K562 (cell line): ENCODE results near the gene MTHFSD.

Experiments used
- CHD1 ChIP-seq: fragments of 200-600 bp; sonication (generic); IDR thresholded peaks from one replicate; pipeline ENCODE4 v1.6.1; 2012; ENCODE audit warnings: mild to moderate bottlenecking, moderate library complexity, low read length, inconsistent platforms
- CTBP1 ChIP-seq: fragments of 450-650 bp; IDR thresholded peaks from 2 replicates; pipeline ENCODE4 v1.6.1; 2016; ENCODE audit warnings: borderline replicate concordance
- GABPB1 ChIP-seq: sonication (generic); formaldehyde crosslinking; IDR thresholded peaks from 2 replicates; pipeline ENCODE4 v1.8.0; 2022; ENCODE audit warnings: mild to moderate bottlenecking, missing genetic modification reagents
- NFE2L1 ChIP-seq: fragments of 450-650 bp; IDR thresholded peaks from 2 replicates; pipeline ENCODE4 v1.6.1; 2016; ENCODE audit warnings: missing genetic modification characterization, low read depth, mild to moderate bottlenecking, missing compliant biosample characterization, moderate library complexity, borderline replicate concordance
- SMC3 ChIP-seq: conservative IDR thresholded peaks from 2 replicates; pipeline ENCODE4 v1.6.1; 2011; ENCODE audit warnings: low read depth, low read length, improper control_type of control experiment; ENCODE audit not compliant: insufficient read depth
- TBP ChIP-seq: optimal IDR thresholded peaks from 2 replicates; pipeline ENCODE3; 2011; ENCODE audit warnings: low read depth, low read length, improper control_type of control experiment
- ZNF263 ChIP-seq: sonication (generic); formaldehyde crosslinking; IDR thresholded peaks from 2 replicates; pipeline ENCODE4 v1.8.0; 2022; ENCODE audit warnings: mild to moderate bottlenecking, missing genetic modification reagents, borderline replicate concordance
- TF ChIP-seq, protein P1 (sequence below): sonication (generic); formaldehyde crosslinking; IDR thresholded peaks from 2 replicates; pipeline ENCODE4 v1.8.0; 2022; ENCODE audit warnings: mild to moderate bottlenecking, low read depth, missing genetic modification reagents
- TF ChIP-seq, protein P2 (sequence below), 3 experiments: IDR thresholded peaks in 2 of 3; conservative IDR thresholded peaks in 1 of 3; 2 replicates each; pipeline ENCODE4 v1.5.1; 2011 to 2012; ENCODE audit warnings: low read length in 3 of 3, mild to moderate bottlenecking in 3 of 3, control low read depth in 2 of 3, improper control_type of control experiment in 1 of 3, inconsistent platforms in 1 of 3, low read depth in 1 of 3, mixed read lengths in 1 of 3, moderate library complexity in 1 of 3; ENCODE audit not compliant: insufficient read depth in 2 of 3
- TF ChIP-seq, protein P3 (sequence below), 2 experiments: fragments of 450-650 bp in 1 of 2; sonication (generic) in 1 of 2; formaldehyde crosslinking in 1 of 2; IDR thresholded peaks; 2 replicates each; pipeline versions ENCODE4 v1.7.1 to v1.9.0; 2016 to 2022; ENCODE audit warnings: inconsistent platforms in 1 of 2, mild to moderate bottlenecking in 1 of 2, missing genetic modification reagents in 1 of 2
- TF ChIP-seq, protein P4 (sequence below), 2 experiments: fragments of 200-800 bp in 1 of 2; sonication (Bioruptor generic) in 1 of 2; sonication (generic) in 1 of 2; formaldehyde crosslinking in 1 of 2; IDR thresholded peaks in 1 of 2; conservative IDR thresholded peaks in 1 of 2; 2 replicates each; pipeline versions ENCODE4 v1.5.0 to v1.6.1; 2016 to 2020; ENCODE audit warnings: missing compliant biosample characterization in 1 of 2, missing genetic modification characterization in 1 of 2, missing genetic modification reagents in 1 of 2
- TF ChIP-seq, protein P5 (sequence below): IDR thresholded peaks from 2 replicates; pipeline ENCODE4 v1.6.1; 2011; ENCODE audit warnings: borderline replicate concordance, low read depth, mild to moderate bottlenecking, moderate library complexity, low read length; ENCODE audit not compliant: insufficient read depth, poor library complexity, severe bottlenecking

DNA sequence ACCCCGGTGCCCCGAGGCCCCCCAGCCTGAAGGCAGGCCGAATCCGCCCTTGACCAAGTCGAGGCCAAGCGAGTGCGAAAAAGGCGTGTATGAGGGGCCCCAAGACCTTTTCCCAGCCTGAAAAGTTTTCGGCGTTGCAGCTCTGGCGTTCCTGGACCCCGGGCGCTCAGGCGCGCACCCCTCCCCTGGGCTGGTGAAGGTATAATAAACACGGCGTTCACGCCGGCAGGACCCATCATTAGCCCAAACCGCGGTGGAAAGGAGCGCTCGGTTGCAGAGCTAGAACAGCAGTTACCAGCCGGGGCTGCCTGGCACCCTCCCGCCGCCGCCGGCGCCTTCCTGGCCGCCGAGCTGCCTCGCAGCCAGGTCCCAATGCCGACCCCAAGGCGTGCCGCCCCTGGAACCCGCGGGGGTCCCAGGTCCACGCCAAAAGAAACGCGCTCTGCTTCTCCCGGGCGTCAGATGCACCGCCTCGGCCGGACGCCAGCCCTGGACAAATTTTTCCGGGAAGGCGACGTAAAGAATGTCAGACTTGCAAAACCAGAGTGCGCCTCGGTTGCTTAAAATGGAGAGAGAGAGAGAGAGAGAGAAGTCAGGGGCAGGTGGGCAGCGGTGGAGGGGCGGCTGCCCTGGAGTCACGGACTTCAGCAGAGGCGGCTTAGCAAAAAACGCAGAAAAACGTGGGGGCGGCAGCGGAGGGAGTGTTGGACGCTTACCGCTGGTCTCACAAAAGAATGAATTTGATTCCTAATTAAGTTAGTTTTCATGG, 56.2 kb downstream of the MTHFSD start:
- TF ChIP-seq ZNF263 (CRISPR knock-in tag) (no peak), SMC3 (no peak), TBP (no peak), GABPB1 (CRISPR knock-in tag) (no peak), CHD1 (no peak), CTBP1 (no peak), NFE2L1 (no peak)
- TF ChIP-seq, protein P1, sequence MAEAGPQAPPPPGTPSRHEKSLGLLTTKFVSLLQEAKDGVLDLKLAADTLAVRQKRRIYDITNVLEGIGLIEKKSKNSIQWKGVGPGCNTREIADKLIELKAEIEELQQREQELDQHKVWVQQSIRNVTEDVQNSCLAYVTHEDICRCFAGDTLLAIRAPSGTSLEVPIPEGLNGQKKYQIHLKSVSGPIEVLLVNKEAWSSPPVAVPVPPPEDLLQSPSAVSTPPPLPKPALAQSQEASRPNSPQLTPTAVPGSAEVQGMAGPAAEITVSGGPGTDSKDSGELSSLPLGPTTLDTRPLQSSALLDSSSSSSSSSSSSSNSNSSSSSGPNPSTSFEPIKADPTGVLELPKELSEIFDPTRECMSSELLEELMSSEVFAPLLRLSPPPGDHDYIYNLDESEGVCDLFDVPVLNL (CRISPR knock-in tag): no peak
- TF ChIP-seq, protein P2, sequence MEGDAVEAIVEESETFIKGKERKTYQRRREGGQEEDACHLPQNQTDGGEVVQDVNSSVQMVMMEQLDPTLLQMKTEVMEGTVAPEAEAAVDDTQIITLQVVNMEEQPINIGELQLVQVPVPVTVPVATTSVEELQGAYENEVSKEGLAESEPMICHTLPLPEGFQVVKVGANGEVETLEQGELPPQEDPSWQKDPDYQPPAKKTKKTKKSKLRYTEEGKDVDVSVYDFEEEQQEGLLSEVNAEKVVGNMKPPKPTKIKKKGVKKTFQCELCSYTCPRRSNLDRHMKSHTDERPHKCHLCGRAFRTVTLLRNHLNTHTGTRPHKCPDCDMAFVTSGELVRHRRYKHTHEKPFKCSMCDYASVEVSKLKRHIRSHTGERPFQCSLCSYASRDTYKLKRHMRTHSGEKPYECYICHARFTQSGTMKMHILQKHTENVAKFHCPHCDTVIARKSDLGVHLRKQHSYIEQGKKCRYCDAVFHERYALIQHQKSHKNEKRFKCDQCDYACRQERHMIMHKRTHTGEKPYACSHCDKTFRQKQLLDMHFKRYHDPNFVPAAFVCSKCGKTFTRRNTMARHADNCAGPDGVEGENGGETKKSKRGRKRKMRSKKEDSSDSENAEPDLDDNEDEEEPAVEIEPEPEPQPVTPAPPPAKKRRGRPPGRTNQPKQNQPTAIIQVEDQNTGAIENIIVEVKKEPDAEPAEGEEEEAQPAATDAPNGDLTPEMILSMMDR (IDR thresholded peaks at IDR 0.05 in 2 of 3, conservative IDR thresholded peaks at IDR 0.05 in 1 of 3; ENCODE audit: insufficient read depth in 2 of 3, low read depth in 1 of 3, low read length in 3 of 3): no peak
- TF ChIP-seq, protein P3, sequence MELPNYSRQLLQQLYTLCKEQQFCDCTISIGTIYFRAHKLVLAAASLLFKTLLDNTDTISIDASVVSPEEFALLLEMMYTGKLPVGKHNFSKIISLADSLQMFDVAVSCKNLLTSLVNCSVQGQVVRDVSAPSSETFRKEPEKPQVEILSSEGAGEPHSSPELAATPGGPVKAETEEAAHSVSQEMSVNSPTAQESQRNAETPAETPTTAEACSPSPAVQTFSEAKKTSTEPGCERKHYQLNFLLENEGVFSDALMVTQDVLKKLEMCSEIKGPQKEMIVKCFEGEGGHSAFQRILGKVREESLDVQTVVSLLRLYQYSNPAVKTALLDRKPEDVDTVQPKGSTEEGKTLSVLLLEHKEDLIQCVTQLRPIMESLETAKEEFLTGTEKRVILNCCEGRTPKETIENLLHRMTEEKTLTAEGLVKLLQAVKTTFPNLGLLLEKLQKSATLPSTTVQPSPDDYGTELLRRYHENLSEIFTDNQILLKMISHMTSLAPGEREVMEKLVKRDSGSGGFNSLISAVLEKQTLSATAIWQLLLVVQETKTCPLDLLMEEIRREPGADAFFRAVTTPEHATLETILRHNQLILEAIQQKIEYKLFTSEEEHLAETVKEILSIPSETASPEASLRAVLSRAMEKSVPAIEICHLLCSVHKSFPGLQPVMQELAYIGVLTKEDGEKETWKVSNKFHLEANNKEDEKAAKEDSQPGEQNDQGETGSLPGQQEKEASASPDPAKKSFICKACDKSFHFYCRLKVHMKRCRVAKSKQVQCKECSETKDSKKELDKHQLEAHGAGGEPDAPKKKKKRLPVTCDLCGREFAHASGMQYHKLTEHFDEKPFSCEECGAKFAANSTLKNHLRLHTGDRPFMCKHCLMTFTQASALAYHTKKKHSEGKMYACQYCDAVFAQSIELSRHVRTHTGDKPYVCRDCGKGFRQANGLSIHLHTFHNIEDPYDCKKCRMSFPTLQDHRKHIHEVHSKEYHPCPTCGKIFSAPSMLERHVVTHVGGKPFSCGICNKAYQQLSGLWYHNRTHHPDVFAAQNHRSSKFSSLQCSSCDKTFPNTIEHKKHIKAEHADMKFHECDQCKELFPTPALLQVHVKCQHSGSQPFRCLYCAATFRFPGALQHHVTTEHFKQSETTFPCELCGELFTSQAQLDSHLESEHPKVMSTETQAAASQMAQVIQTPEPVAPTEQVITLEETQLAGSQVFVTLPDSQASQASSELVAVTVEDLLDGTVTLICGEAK (IDR thresholded peaks at IDR 0.05): no peak
- TF ChIP-seq, protein P3 (CRISPR knock-in tag; IDR thresholded peaks at IDR 0.05): no peak
- TF ChIP-seq, protein P4, sequence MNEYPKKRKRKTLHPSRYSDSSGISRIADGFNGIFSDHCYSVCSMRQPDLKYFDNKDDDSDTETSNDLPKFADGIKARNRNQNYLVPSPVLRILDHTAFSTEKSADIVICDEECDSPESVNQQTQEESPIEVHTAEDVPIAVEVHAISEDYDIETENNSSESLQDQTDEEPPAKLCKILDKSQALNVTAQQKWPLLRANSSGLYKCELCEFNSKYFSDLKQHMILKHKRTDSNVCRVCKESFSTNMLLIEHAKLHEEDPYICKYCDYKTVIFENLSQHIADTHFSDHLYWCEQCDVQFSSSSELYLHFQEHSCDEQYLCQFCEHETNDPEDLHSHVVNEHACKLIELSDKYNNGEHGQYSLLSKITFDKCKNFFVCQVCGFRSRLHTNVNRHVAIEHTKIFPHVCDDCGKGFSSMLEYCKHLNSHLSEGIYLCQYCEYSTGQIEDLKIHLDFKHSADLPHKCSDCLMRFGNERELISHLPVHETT (CRISPR knock-in tag; conservative IDR thresholded peaks at IDR 0.05 in 1 of 2, IDR thresholded peaks at IDR 0.05 in 1 of 2): no peak
- TF ChIP-seq, protein P5, sequence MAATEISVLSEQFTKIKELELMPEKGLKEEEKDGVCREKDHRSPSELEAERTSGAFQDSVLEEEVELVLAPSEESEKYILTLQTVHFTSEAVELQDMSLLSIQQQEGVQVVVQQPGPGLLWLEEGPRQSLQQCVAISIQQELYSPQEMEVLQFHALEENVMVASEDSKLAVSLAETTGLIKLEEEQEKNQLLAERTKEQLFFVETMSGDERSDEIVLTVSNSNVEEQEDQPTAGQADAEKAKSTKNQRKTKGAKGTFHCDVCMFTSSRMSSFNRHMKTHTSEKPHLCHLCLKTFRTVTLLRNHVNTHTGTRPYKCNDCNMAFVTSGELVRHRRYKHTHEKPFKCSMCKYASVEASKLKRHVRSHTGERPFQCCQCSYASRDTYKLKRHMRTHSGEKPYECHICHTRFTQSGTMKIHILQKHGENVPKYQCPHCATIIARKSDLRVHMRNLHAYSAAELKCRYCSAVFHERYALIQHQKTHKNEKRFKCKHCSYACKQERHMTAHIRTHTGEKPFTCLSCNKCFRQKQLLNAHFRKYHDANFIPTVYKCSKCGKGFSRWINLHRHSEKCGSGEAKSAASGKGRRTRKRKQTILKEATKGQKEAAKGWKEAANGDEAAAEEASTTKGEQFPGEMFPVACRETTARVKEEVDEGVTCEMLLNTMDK: no peak
